HEK293 (cell line): ENCODE results near the gene DHRS4.
"Not testable (repeated sequence)": the region's sequence is repeated elsewhere in the genome, so short reads cannot be mapped to it uniquely, and the experiment has no call there.

Experiments
- CTCF ChIA-PET: fragments of 350-600 bp; formaldehyde crosslinking; extraction: SDS; loops from one replicate; lab custom pipeline; 2021; ENCODE audit warnings: antibody characterized with exemption; lab: Yijun Ruan, JAX
- POLR2A ChIA-PET: fragments of 300-600 bp; formaldehyde crosslinking; extraction: SDS; loops from one replicate; lab custom pipeline; 2020; ENCODE audit warnings: antibody characterized with exemption, inconsistent platforms; lab: Yijun Ruan, JAX
- H3K27ac ChIP-seq: fragments of 200-500 bp; sonication (Bioruptor generic); 2 replicates; pipeline ENCODE4 v1.5.1; 2014; ENCODE audit warnings: low read depth, low read length, control low read depth, inconsistent platforms; ENCODE audit errors: extremely low read depth
- H3K36me3 ChIP-seq, 2 experiments: fragments of 200-500 bp in 1 of 2; sonication (Bioruptor generic) in 1 of 2; 1 replicate in 1 of 2; 2 replicates in 1 of 2; pipeline ENCODE4 v1.5.1; 2014 to 2017; ENCODE audit warnings: inconsistent platforms in 2 of 2, low read length in 2 of 2; ENCODE audit not compliant: control insufficient read depth in 2 of 2, insufficient read depth in 1 of 2
- H3K4me1 ChIP-seq: fragments of 200-500 bp; sonication (Bioruptor generic); 2 replicates; pipeline ENCODE4 v1.5.1; 2014; ENCODE audit warnings: mild to moderate bottlenecking, low read length, inconsistent platforms; ENCODE audit not compliant: control insufficient read depth, insufficient read depth
- H3K4me3 ChIP-seq: 2 replicates; pipeline ENCODE4 v1.5.1; 2011; ENCODE audit warnings: low read depth, mild to moderate bottlenecking, control low read depth, low read length, moderate library complexity
- H3K9me3 ChIP-seq: fragments of 200-500 bp; sonication (Bioruptor generic); 2 replicates; pipeline ENCODE4 v1.5.1; 2014; ENCODE audit warnings: low read depth, low read length, inconsistent platforms; ENCODE audit not compliant: control insufficient read depth, insufficient read depth
- IKZF3 ChIP-seq: fragments of 450-650 bp; IDR thresholded peaks from 2 replicates; pipeline ENCODE4 v1.5.0; 2018; ENCODE audit warnings: missing biosample characterization, mild to moderate bottlenecking, missing genetic modification characterization, moderate library complexity
- SCRT2 ChIP-seq: fragments of 450-650 bp; formaldehyde crosslinking; IDR thresholded peaks from 2 replicates; pipeline ENCODE4 v1.5.1; 2016; ENCODE audit warnings: missing biosample characterization, missing genetic modification characterization
- TRIM28 ChIP-seq: IDR thresholded peaks from 2 replicates; pipeline ENCODE4 v1.6.1; 2011; ENCODE audit warnings: low read length, control low read depth, borderline replicate concordance
- ZNF121 ChIP-seq: fragments of 450-650 bp; formaldehyde crosslinking; IDR thresholded peaks from 2 replicates; pipeline ENCODE4 v1.5.1; 2016; ENCODE audit warnings: missing biosample characterization, missing genetic modification characterization
- ZNF2 ChIP-seq: fragments of 450-650 bp; formaldehyde crosslinking; IDR thresholded peaks from 2 replicates; pipeline ENCODE4 v1.5.1; 2016; ENCODE audit warnings: missing biosample characterization, missing genetic modification characterization
- ZNF654 ChIP-seq: fragments of 450-650 bp; formaldehyde crosslinking; IDR thresholded peaks from 2 replicates; pipeline ENCODE4 v1.5.1; 2016; ENCODE audit warnings: low read depth, missing biosample characterization, missing genetic modification characterization
- TF ChIP-seq, protein P1 (sequence below): fragments of 450-650 bp; formaldehyde crosslinking; IDR thresholded peaks from 2 replicates; pipeline ENCODE4 v1.5.1; 2016; ENCODE audit warnings: missing biosample characterization, missing genetic modification characterization
- TF ChIP-seq, protein P2 (sequence below): fragments of 450-650 bp; formaldehyde crosslinking; IDR thresholded peaks from 2 replicates; pipeline ENCODE4 v1.5.1; 2016; ENCODE audit warnings: missing biosample characterization, missing genetic modification characterization
- TF ChIP-seq, protein P3 (sequence below): fragments of 450-650 bp; formaldehyde crosslinking; IDR thresholded peaks from 2 replicates; pipeline ENCODE4 v1.5.1; 2016; ENCODE audit warnings: missing biosample characterization, missing genetic modification characterization

DHRS4 gene

DNA sequence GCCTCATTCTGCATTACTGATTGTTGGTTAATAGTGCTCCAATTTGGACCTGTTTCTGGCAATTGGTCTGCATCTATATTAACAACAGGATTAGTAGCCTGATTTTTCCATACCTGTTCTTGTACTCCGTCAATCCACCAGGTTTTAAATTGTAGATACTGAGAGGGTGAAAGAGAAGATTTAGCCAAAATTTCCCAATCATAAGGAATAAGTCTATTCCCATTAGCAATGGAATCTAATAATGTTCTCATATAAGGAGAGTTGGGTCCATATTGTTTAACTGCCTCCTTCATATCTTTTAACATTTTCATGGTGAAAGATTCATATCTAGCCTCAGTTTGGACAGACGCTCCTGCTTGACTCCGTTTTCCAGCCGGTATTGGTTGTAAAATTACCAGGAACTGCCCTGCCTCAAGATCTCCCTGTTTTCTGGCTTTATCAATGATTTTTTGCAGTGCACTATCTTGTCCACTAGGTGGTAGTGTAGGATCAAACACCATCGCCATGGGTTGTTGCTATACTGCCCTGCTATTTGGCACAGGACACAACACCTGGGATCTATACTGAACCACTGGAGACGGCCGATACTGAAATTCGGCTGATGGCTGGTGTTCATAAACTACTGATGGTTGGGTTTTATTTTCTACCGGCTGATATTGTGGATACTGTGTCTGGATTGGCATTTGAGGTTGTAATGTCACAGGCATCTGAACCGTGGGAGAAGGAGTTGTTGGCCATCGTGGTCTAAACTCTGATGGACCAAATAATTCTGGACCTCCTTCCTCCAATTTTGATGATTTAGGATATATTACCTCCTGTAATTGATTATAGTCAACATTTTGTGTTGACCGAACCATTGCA lies 60.3 kb downstream of the DHRS4 start:
- Histone ChIP-seq H3K27ac (no peak overlapping the region), H3K36me3 (no peaks in the 10 kb centered on the region), H3K9me3 (no peaks in the 10 kb centered on the region), H3K4me3 (no peak overlapping the region), H3K4me1 (0 out of 2 replicates have a peak, but pooled peaks cover 4% of the 10 kb centered on the region)
- ChIA-PET CTCF (interaction anchor here (0.6 to 1.0 kb wide), 7 partner anchors 42 to 318 kb away, joined by 3 to 4 read pairs (median 3); no protein-coding TSS in a partner anchor), POLR2A (no interaction called here)
- TF ChIP-seq IKZF3 (tag by site-specific recombination): no peak
- TF ChIP-seq SCRT2 (tag by site-specific recombination): 0 out of 2 replicates have a peak, but pooled peaks have one; percentile 20
- peak; percentile 60; the same call in 1 of the 2 replicates for TF ChIP-seq ZNF2 (tag by site-specific recombination)
- TF ChIP-seq TRIM28: 0 out of 2 replicates have a peak, but pooled peaks have one; percentile 16
- TF ChIP-seq ZNF654 (tag by site-specific recombination): peak; percentile 88
- TF ChIP-seq, protein P1, sequence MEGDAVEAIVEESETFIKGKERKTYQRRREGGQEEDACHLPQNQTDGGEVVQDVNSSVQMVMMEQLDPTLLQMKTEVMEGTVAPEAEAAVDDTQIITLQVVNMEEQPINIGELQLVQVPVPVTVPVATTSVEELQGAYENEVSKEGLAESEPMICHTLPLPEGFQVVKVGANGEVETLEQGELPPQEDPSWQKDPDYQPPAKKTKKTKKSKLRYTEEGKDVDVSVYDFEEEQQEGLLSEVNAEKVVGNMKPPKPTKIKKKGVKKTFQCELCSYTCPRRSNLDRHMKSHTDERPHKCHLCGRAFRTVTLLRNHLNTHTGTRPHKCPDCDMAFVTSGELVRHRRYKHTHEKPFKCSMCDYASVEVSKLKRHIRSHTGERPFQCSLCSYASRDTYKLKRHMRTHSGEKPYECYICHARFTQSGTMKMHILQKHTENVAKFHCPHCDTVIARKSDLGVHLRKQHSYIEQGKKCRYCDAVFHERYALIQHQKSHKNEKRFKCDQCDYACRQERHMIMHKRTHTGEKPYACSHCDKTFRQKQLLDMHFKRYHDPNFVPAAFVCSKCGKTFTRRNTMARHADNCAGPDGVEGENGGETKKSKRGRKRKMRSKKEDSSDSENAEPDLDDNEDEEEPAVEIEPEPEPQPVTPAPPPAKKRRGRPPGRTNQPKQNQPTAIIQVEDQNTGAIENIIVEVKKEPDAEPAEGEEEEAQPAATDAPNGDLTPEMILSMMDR: peak; percentile 68
- 0 out of 2 replicates have a peak, but pooled peaks have one; percentile 47 for TF ChIP-seq ZNF121
- TF ChIP-seq, protein P2, sequence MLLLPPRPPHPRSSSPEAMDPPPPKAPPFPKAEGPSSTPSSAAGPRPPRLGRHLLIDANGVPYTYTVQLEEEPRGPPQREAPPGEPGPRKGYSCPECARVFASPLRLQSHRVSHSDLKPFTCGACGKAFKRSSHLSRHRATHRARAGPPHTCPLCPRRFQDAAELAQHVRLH: no peak
- TF ChIP-seq, protein P3, sequence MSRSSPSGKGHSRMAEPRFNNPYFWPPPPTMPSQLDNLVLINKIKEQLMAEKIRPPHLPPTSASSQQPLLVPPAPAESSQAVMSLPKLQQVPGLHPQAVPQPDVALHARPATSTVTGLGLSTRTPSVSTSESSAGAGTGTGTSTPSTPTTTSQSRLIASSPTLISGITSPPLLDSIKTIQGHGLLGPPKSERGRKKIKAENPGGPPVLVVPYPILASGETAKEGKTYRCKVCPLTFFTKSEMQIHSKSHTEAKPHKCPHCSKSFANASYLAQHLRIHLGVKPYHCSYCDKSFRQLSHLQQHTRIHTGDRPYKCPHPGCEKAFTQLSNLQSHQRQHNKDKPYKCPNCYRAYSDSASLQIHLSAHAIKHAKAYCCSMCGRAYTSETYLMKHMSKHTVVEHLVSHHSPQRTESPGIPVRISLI: no peak

DNA sequence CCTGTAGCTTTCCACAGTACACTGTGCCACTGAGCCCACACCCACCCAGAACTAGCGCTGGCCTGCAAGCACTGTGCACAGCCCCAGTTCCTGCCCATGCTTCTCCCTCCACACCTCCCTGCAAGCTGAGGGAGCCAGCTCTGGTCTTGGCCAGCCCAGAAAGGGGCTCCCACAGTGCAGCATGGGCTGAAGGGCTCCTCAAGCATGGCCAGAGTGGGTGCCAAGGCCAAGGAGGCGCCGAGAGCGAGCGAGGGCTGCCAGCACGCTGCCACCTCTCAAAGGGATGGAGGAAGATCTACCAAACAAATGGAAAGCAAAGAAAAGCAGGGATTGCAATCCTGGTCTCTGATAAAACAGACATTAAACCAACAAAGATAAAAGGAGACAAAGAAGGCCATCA lies 62.2 kb downstream of the DHRS4 start:
- POLR2A ChIA-PET, H3K36me3 ChIP-seq, H3K27ac ChIP-seq, H3K4me1 ChIP-seq, H3K9me3 ChIP-seq, CTCF ChIA-PET, H3K4me3 ChIP-seq: not testable (repeated sequence)
